ENCODE data around the gene INPP5K.

The INPP5K gene

GRCh38 chr17:1484676-1485422, 31.6 kb downstream of the INPP5K start:
- DNase-seq = peak in 1 of 2 experiments; percentile 59

- no peak for DNase-seq
These were observed 32.3 kb downstream of the INPP5K start for GRCh38 chr17:1484060-1484535.

- DNase-seq = no peak
These were observed 33.7 kb downstream of the INPP5K start for GRCh38 chr17:1482680-1483079.

GRCh38 chr17:1481736-1482135, 34.7 kb downstream of the INPP5K start:
- DNase-seq = no peak

GRCh38 chr17:1480747-1481465, 35.5 kb downstream of the INPP5K start:
- no peak for DNase-seq

GRCh38 chr17:1478418-1478817, 38.0 kb downstream of the INPP5K start:
- no peak for DNase-seq

GRCh38 chr17:1475321-1475854, 41.0 kb downstream of the INPP5K start:
- no peak for DNase-seq

- no peak for DNase-seq
These were observed 41.8 kb downstream of the INPP5K start for GRCh38 chr17:1474402-1475189.

GRCh38 chr17:1473841-1474240, 42.6 kb downstream of the INPP5K start:
- peak in 1 of 2 experiments; percentile 34 for DNase-seq

- DNase-seq = peak in 1 of 2 experiments; percentile 41
These were observed 43.2 kb downstream of the INPP5K start for GRCh38 chr17:1473170-1473569.

- DNase-seq = no peak
These were observed 44.2 kb downstream of the INPP5K start for GRCh38 chr17:1471911-1472821.

GRCh38 chr17:1471490-1471889, 44.9 kb downstream of the INPP5K start:
- DNase-seq = no peak

GRCh38 chr17:1470755-1471462, 45.5 kb downstream of the INPP5K start:
- no peak for DNase-seq

- DNase-seq = no peak
These were observed 46.2 kb downstream of the INPP5K start for GRCh38 chr17:1470071-1470754.

- DNase-seq = no peak
These were observed 47.1 kb downstream of the INPP5K start for GRCh38 chr17:1469231-1469852.

GRCh38 chr17:1467898-1468492, 48.4 kb downstream of the INPP5K start:
- DNase-seq = no peak

- DNase-seq = no peak
These were observed 49.2 kb downstream of the INPP5K start for GRCh38 chr17:1467258-1467657.

- DNase-seq = no peak
These were observed 52.2 kb downstream of the INPP5K start for GRCh38 chr17:1464186-1464585.
